SKM-1 (cell line): ENCODE data around the gene PSME2.
"Not testable (repeated sequence)": the region's sequence is repeated elsewhere in the genome, so short reads cannot be mapped to it uniquely, and the experiment has no call there.

Experiments
- DNase-seq: peaks from one replicate; lab custom pipeline; 2025; ENCODE audit not compliant: unreplicated experiment; lab: John Stamatoyannopoulos, UW

PSME2 gene

GRCh38 chr14:24115422-24116127, 30.8 kb downstream of the PSME2 start:
- no peak for DNase-seq

- peak; percentile 92 for DNase-seq
Observed at GRCh38 chr14:24114532-24115421, 31.6 kb downstream of the PSME2 start, which contains the start of the genes DCAF11 and NRL. Gene DCAF11, plus strand, starts transcription at chr14:24114777. Its CDS starts 818 bp downstream, at chr14:24115595. Gene NRL, minus strand, starts transcription at chr14:24114949. Its CDS starts 32,101 bp downstream, at chr14:24082848.

- DNase-seq, result peak; percentile 51
Observed at GRCh38 chr14:24113801-24114531, 32.4 kb downstream of the PSME2 start.

- no peak for DNase-seq
Observed at GRCh38 chr14:24113379-24113800, 33.0 kb downstream of the PSME2 start.

GRCh38 chr14:24110523-24110922, 35.9 kb downstream of the PSME2 start:
- DNase-seq, result no peak

GRCh38 chr14:24110060-24110459, 36.4 kb downstream of the PSME2 start:
- DNase-seq, result no peak

- DNase-seq, result no peak
Observed at GRCh38 chr14:24108336-24108874, 38.0 kb downstream of the PSME2 start.

GRCh38 chr14:24106672-24107271, 39.6 kb downstream of the PSME2 start:
- no peak for DNase-seq

GRCh38 chr14:24105609-24106239, 40.7 kb downstream of the PSME2 start:
- DNase-seq, result not testable (repeated sequence)

GRCh38 chr14:24103451-24103850, 43.0 kb downstream of the PSME2 start:
- no peak for DNase-seq

- no peak for DNase-seq
Observed at GRCh38 chr14:24102357-24103048, 43.9 kb downstream of the PSME2 start.

- DNase-seq, result no peak
Observed at GRCh38 chr14:24100982-24101494, 45.4 kb downstream of the PSME2 start.

- no peak for DNase-seq
Observed at GRCh38 chr14:24100197-24100981, 46.0 kb downstream of the PSME2 start.

GRCh38 chr14:24098927-24099813, 47.2 kb downstream of the PSME2 start:
- no peak for DNase-seq

GRCh38 chr14:24098229-24098926, 48.0 kb downstream of the PSME2 start:
- DNase-seq, result no peak

- no peak for DNase-seq
Observed at GRCh38 chr14:24096545-24097181, 49.7 kb downstream of the PSME2 start.
